GM20000 (cell line): ENCODE data around the gene MATN3.
A peak's percentile ranks its signal among the peaks of the same experiment; 100 is the strongest.

Source experiments
- DNase-seq: peaks from one replicate; pipeline ENCODE4 v3.0.0; 2012; ENCODE audit warnings: low spot score
- TF ChIP-seq, protein P1 (sequence below): IDR thresholded peaks from 2 replicates; pipeline ENCODE4 v1.5.1; 2012; ENCODE audit warnings: mild to moderate bottlenecking, control low read depth; ENCODE audit errors: extremely low read depth, missing control alignments

MATN3 gene

DNA sequence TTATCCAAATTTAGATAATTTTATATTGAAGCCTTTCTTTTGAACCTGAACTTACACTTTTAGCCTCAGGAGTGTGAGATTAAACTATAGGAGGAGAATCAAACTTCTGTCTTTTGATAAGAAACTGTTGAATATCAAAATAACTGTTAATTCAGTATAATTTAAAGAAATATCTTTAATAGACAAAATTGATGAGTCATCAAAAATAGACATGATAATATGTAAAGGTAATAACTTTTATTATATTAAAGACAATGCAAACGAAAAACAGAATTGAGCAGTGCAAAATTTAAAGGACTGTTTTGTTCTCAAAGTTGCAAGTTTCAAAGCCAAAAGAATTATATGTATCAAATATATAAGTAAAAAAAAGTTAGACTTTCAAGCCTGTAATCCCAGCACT is 20.6 kb downstream of the MATN3 start:
- TF ChIP-seq, protein P1, sequence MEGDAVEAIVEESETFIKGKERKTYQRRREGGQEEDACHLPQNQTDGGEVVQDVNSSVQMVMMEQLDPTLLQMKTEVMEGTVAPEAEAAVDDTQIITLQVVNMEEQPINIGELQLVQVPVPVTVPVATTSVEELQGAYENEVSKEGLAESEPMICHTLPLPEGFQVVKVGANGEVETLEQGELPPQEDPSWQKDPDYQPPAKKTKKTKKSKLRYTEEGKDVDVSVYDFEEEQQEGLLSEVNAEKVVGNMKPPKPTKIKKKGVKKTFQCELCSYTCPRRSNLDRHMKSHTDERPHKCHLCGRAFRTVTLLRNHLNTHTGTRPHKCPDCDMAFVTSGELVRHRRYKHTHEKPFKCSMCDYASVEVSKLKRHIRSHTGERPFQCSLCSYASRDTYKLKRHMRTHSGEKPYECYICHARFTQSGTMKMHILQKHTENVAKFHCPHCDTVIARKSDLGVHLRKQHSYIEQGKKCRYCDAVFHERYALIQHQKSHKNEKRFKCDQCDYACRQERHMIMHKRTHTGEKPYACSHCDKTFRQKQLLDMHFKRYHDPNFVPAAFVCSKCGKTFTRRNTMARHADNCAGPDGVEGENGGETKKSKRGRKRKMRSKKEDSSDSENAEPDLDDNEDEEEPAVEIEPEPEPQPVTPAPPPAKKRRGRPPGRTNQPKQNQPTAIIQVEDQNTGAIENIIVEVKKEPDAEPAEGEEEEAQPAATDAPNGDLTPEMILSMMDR: no peak
- no peak for DNase-seq

DNA sequence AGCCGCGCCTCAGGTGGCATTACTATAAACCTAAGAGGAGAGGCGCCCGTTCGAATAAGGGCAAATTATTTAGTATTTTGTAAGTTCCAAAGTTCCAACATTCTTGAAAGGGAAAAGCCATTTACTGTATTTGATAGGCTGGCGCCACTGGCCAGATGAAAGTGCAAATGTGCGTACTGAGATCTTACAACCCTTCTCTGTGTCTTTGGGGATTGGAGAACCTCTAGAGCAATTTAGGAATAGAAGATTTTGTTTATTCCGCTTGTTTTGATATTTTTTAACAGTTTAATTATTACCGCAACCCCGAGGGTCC is 22.1 kb downstream of the MATN3 start:
- no peak for DNase-seq
- TF ChIP-seq, protein P1: no peak

DNA sequence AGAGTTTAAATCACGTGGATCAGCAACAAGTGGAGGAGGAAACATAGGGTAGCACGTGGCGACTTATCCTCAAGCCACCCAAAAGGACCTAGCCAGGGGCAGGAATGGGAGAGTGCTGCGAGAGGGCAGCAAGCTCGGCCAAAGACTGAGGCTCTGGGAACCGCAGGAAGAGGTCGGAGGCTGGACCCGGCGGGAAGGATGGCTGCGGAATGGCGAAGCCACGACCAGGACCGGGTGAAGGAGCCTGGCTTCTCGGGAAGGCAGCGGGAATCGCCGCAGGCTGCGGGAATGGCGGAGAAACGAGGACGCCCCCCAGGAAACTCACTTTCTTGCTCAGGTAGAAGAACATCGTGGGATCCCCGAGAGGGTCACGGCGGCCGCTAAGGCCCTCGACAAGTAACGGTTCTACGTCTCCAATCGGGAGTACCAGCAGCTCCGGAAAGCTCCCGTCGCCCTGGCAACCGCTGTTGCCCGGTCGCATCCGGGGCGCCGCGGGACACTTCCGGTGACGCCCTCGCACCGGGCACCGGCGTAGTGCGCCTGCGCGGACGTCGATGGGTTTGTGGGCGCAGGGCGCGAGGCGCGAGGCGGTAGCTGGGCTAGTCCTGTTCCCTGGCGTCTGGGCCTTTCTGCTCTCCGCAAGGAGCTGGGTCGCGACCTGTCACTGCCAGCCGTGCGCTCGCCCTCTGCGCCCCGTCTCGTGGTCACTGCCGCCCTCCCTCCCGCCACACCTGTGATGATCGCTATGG is 22.6 kb downstream of the MATN3 start, which contains the start of gene WDR35:
Gene WDR35 (minus strand): TSS at position 439 of the 749 bp plus-strand sequence. CDS start 90 bp downstream, at position 349.
- TF ChIP-seq, protein P1: no peak
- peak; percentile 95 for DNase-seq

DNA sequence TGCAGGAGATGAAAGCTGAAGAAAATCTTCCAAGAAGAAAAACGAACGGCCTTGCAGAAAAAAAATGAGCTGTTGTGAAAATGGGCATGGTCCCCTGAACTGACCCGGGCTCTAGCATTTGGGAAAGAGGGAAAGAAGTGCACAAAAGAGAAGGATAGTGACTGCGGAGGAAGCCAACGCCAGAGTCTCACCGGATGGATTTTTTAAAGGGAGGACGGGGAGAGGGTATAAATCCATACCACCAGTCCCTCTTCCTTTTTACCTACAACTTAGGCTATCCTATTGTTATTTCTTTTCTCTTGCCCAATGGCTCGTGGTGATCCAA is 23.2 kb downstream of the MATN3 start:
- no peak for DNase-seq
- TF ChIP-seq, protein P1: no peak

DNA sequence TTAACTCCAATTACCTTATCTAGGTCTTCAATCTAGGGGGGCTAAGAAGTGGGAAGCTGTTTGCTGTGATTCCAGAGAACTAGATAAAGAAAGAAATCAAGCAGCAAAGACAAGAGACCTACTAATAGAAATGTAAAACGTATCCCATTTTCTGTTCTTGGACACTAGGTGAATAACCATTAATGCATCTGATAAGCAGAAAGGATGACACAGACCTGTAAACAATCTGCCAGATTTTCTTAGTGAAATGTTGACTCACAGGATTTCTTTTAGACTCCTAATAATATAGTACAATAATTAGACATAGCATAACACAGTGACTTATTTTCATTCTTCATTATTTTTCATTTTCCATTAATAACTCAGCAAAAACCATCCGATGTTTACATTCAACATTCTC is 23.9 kb downstream of the MATN3 start:
- DNase-seq: no peak
- TF ChIP-seq, protein P1: no peak

DNA sequence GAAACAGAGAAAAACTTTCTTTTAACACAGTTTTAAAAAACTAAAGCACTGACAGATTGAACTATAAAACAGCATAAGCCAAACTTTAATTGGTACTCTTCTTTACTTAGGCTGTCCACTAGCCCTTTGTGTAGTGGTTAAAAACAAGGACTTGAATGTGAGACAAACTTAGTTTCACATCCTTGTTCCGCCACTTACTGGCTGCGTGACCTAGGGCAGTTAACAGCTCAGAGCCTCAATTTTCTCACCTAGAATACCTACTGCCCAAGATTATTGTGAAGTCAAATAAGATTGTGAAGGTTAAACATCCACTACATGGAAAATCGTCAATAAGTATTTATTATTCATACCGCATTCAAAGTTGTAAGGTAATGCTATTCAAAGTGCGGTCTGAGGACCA is 24.5 kb downstream of the MATN3 start:
- DNase-seq: peak; percentile 55
- TF ChIP-seq, protein P1: no peak

DNA sequence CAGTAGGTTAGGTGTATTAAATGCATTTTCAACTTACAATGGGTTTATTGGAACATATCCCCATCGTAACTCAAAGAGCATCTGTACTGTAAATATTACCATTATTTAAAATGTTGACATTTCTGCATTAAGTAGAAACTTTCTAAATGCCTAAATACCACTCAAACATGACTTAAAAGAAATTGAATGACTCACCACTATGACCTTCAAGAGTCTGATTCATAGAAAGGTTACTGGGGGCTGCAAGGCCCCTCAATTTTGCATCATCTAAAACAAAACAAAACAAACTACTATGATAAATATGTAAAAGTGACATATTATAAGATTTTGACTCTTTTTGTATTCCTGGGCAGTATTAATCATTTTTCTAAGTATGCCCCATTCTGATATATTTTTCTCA is 30.2 kb downstream of the MATN3 start:
- TF ChIP-seq, protein P1: no peak
- DNase-seq: no peak
